ENCODE measurements around the gene BICC1. TPM values are rescaled to one million over a fixed set of nuclear protein-coding genes. Genes with fewer than 3 reads are reported as not detected.

The BICC1 gene
- 10 to 100 TPM in 1 of 6 donors, 1 to 10 TPM in 5; 3.1 to 10.5 (median 3.9) TPM for total RNA-seq

DNA sequence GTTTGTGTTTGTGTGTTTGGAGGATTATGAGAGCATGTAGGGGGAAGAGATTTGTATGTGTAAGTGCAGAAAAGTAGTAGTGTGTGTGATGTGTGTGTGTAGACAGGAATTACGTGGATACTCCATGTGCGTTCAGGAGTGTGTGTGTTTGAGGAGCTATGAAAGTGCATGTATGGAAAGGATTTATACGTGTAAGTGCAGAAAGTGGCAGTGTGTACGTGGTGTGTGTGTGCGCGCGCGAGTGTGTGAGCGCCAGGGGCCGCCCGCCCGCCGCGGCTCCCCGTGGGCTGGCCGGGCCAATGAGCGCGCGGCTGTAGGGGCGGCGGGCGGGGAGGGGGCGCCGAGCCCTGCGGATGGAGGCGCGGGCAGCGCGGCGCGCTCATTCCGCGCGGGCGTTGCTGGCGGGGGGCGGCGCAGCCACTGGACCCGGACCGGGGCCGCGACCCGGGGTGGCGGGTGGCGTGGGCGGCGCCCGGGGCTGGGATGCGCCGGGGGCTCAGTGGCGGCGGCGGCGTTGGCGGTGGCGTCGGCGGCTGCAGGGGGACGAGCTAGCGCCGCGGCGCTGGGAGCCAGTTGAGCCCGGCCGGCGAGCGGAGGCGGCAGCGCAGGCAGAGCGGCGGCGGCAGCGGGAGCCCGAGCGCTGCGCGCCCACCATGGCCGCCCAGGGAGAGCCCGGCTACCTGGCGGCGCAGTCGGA is at the start of gene BICC1:
Gene BICC1 (plus strand): TSS at position 382 of the 697 bp plus-strand sequence. CDS start 272 bp downstream, at position 654.
- 0 to 2% methylated on average over 9 to 28 of the region's 82 CpGs for WGBS, 2 donors
- peaks cover 7 to 11% (median 8%) of the 10 kb centered on the region in 4 donors for H3K4me1 ChIP-seq
- ATAC-seq (ENCODE audit: low FRiP score in 2 of 2) = peak in 1 of 2 donors; percentile 86
- H3K27me3 ChIP-seq = peaks cover 0 to 7% (median 6%) of the 10 kb centered on the region in 4 donors
- peak within 1 kb of the TSS; percentile 66 to 82 (median 71) for H3K27ac ChIP-seq
- H3K36me3 ChIP-seq = no peaks in the 10 kb centered on the region
- peak within 1 kb of the TSS; percentile 32 to 63 (median 58) for H3K4me3 ChIP-seq
- no peaks in the 10 kb centered on the region for H3K9me3 ChIP-seq
- DNase-seq = peak; percentile 20 to 89
- no peak for TF ChIP-seq POLR2A (IDR thresholded peaks at IDR 0.05)
- TF ChIP-seq POLR2AphosphoS5 (IDR thresholded peaks at IDR 0.05) = no peak
- no peak for TF ChIP-seq EP300 (IDR thresholded peaks at IDR 0.05)
- TF ChIP-seq, protein P1, sequence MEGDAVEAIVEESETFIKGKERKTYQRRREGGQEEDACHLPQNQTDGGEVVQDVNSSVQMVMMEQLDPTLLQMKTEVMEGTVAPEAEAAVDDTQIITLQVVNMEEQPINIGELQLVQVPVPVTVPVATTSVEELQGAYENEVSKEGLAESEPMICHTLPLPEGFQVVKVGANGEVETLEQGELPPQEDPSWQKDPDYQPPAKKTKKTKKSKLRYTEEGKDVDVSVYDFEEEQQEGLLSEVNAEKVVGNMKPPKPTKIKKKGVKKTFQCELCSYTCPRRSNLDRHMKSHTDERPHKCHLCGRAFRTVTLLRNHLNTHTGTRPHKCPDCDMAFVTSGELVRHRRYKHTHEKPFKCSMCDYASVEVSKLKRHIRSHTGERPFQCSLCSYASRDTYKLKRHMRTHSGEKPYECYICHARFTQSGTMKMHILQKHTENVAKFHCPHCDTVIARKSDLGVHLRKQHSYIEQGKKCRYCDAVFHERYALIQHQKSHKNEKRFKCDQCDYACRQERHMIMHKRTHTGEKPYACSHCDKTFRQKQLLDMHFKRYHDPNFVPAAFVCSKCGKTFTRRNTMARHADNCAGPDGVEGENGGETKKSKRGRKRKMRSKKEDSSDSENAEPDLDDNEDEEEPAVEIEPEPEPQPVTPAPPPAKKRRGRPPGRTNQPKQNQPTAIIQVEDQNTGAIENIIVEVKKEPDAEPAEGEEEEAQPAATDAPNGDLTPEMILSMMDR (IDR thresholded peaks at IDR 0.05) = no peak

GRCh38 chr10:58464956-58465355 is 47.7 kb upstream of the BICC1 start:
- no peak for ATAC-seq (ENCODE audit: low FRiP score in 2 of 2)
- Histone ChIP-seq H3K9me3 (no peaks in the 10 kb centered on the region), H3K27ac (no peak overlapping the region), H3K36me3 (no peaks in the 10 kb centered on the region), H3K4me3 (no peak overlapping the region), H3K4me1 (no peaks in the 10 kb centered on the region), H3K27me3 (no peaks in the 10 kb centered on the region)
- no peak for DNase-seq
- TF ChIP-seq POLR2A (IDR thresholded peaks at IDR 0.05) = no peak
- TF ChIP-seq, protein P1 (IDR thresholded peaks at IDR 0.05) = no peak
- TF ChIP-seq POLR2AphosphoS5 (IDR thresholded peaks at IDR 0.05) = no peak
- no peak for TF ChIP-seq EP300 (IDR thresholded peaks at IDR 0.05)
- WGBS, 2 donors = 86 to 92% methylated on average over 2 of the region's 2 CpGs

GRCh38 chr10:58465629-58466028 is 47.0 kb upstream of the BICC1 start:
- Histone ChIP-seq H3K27me3 (no peaks in the 10 kb centered on the region), H3K4me3 (no peak overlapping the region), H3K4me1 (no peaks in the 10 kb centered on the region), H3K27ac (no peak overlapping the region), H3K36me3 (no peaks in the 10 kb centered on the region), H3K9me3 (no peaks in the 10 kb centered on the region)
- DNase-seq (no peak), ATAC-seq (ENCODE audit: low FRiP score in 2 of 2) (no peak)
- 61 to 79% methylated on average over 3 to 4 of the region's 4 CpGs for WGBS, 2 donors
- TF ChIP-seq EP300 (IDR thresholded peaks at IDR 0.05) (no peak), POLR2AphosphoS5 (IDR thresholded peaks at IDR 0.05) (no peak), POLR2A (IDR thresholded peaks at IDR 0.05) (no peak)
- TF ChIP-seq, protein P1 (IDR thresholded peaks at IDR 0.05) = no peak

DNA sequence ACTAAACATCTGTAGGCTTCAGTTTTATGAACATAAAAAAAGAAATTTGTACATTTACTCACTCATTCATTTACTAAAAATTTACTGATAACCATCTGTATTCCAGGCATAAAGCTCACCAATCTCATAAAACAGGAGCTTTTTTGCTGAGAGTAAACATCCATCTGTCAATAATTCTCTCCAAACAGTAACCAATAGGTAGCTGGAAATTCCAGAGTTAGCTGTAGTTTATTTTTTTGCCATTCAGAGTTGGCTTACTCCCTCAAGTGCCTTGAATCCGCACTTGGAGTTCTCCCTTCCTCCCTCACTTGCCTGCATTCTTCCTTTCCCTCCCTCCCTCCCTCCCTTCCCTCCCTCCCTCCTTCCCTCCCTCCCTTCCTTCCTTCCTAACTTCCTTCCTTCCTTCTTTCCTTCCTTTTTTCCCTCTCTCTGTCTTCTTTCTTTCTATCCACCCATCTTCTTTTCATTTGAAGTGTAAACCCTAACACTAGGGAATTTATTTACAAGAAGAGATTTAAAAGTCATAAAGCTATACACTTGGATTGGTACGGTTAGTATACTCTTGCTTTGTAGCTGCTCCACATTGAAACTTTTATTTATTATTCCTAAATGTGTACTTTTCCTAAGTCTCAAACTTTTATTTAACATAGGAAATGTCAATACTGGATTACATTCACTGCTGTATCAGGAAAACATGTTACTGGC is 44.6 kb upstream of the BICC1 start:
- Histone ChIP-seq H3K4me3 (no peak overlapping the region), H3K4me1 (no peaks in the 10 kb centered on the region), H3K27ac (no peak overlapping the region), H3K36me3 (no peaks in the 10 kb centered on the region), H3K9me3 (no peaks in the 10 kb centered on the region), H3K27me3 (no peaks in the 10 kb centered on the region)
- no peak for TF ChIP-seq EP300 (IDR thresholded peaks at IDR 0.05)
- ATAC-seq (ENCODE audit: low FRiP score in 2 of 2) (no peak), DNase-seq (no peak)
- 52 to 58% methylated on average over 2 of the region's 2 CpGs for WGBS, 2 donors

DNA sequence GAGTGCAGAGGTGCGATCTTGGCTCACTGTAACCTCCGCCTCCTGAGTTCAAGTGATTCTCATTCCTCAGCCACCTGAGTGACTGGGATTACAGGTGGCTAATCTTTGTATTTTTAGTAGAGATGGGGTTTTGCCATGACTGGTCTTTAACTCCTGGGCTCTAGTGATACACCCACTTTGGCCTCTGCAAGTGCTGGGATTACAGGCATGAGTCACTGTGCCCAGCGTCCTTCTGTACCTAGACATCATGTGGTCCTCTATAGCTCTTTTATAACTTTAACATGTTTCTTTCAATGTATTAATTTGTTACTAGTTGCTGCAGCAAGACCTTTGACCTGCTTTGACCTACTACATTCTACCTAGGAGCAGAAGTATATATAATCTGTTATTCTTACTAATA is 38.7 kb upstream of the BICC1 start:
- Histone ChIP-seq H3K27me3 (no peaks in the 10 kb centered on the region), H3K36me3 (no peaks in the 10 kb centered on the region), H3K27ac (no peak overlapping the region), H3K4me3 (no peak overlapping the region), H3K9me3 (no peaks in the 10 kb centered on the region), H3K4me1 (no peaks in the 10 kb centered on the region)
- WGBS, 2 donors = 86 to 89% methylated on average over 3 of the region's 3 CpGs
- ATAC-seq (ENCODE audit: low FRiP score in 2 of 2) (no peak), DNase-seq (no peak)
- TF ChIP-seq EP300 (IDR thresholded peaks at IDR 0.05) = no peak
- TF ChIP-seq POLR2AphosphoS5 (IDR thresholded peaks at IDR 0.05) = no peak
- TF ChIP-seq, protein P1 (IDR thresholded peaks at IDR 0.05) = no peak
- no peak for TF ChIP-seq POLR2A (IDR thresholded peaks at IDR 0.05)

Data from upper lobe of left lung (tissue), 6 donors.